ENCODE results near the gene MYRIP.

The MYRIP gene

DNA sequence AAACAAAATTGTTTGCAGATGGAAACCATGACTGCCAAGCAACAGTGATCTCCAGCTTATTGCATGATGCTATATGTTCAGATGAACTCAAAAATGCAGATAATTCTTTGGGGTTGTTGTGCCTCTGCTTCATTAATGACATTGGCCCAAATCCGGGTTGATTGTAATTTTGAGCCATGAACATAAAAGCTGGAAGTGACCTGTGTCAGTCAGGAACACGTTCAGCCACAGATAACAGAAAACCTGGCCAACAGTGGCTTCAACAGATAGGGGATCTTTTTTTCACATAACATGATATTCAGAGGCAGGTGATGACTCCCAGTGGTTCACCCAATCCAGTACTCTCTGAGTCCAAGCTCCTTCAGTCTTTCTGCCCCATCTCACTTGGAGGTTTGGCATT, 423.2 kb downstream of the MYRIP start:
- H4K5ac ChIP-seq (ENCODE audit: low read length) = no peak overlapping the region
- H3K9ac ChIP-seq (ENCODE audit: low read length) = no peak overlapping the region
- no peak overlapping the region for H3K18ac ChIP-seq (ENCODE audit: low read length)
- H2BK120ac ChIP-seq (ENCODE audit: low read depth, low read length) = no peak overlapping the region
- H2AK5ac ChIP-seq (ENCODE audit: low read length) = no peak overlapping the region
- H3K4ac ChIP-seq (ENCODE audit: low read depth, low read length) = no peak overlapping the region
- no peak overlapping the region for H3K23ac ChIP-seq (ENCODE audit: low read length)
- H3K27ac ChIP-seq (ENCODE audit: low read depth, low read length) = no peak overlapping the region
- no peaks in the 10 kb centered on the region for H3K4me1 ChIP-seq (ENCODE audit: control insufficient read depth, low read depth, low read length)
- H3K4me3 ChIP-seq (ENCODE audit: low read length) = no peak overlapping the region
- no peaks in the 10 kb centered on the region for H3K79me2 ChIP-seq (ENCODE audit: control insufficient read depth, insufficient read depth, low read length)
- H3K56ac ChIP-seq (ENCODE audit: low read length) = no peak overlapping the region
- H3K4me2 ChIP-seq (ENCODE audit: low read length) = no peak overlapping the region
- no peaks in the 10 kb centered on the region for H3K36me3 ChIP-seq (ENCODE audit: control insufficient read depth, insufficient read depth, low read length)
- no peak for DNase-seq
- no peak overlapping the region for H2BK15ac ChIP-seq (replicated peaks; ENCODE audit: low read depth)
- no CpG with 5 or more reads among the region's 2 CpGs for WGBS (ENCODE audit: extremely low coverage, insufficient coverage, low lambda C conversion rate)
- no peak overlapping the region for H2BK5ac ChIP-seq (ENCODE audit: low read length)
- no peaks in the 10 kb centered on the region for H3K27me3 ChIP-seq (ENCODE audit: insufficient read depth, low read length, poor library complexity)
- H3K79me1 ChIP-seq (ENCODE audit: low read length) = no peaks in the 10 kb centered on the region
- H4K8ac ChIP-seq (ENCODE audit: low read depth, low read length) = no peak overlapping the region

DNA sequence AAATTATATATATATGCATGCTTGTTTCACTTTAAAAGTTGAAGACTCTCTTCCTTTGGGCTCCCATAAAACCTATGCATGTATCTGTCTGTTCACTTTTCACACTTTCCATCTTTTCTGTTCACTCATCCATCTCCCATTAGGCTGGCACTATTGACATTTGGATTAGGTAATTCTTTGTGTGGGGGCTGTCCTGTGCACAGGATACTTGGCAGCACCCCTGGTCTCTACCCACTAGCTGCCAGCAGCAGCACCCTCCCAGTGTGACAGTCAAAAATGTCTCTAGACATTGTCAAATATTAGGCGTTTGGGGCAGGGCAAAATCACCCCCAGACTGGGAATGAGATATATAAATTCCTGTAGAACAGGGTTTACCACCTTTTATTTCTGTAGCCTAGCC, 427.8 kb downstream of the MYRIP start:
- Histone ChIP-seq H3K23ac (ENCODE audit: low read length) (no peak overlapping the region), H2BK5ac (ENCODE audit: low read length) (no peak overlapping the region), H3K4me3 (ENCODE audit: low read length) (no peak overlapping the region), H4K5ac (ENCODE audit: low read length) (no peak overlapping the region), H3K18ac (ENCODE audit: low read length) (no peak overlapping the region), H3K79me2 (ENCODE audit: control insufficient read depth, insufficient read depth, low read length) (no peaks in the 10 kb centered on the region), H3K36me3 (ENCODE audit: control insufficient read depth, insufficient read depth, low read length) (no peaks in the 10 kb centered on the region), H2BK120ac (ENCODE audit: low read depth, low read length) (no peak overlapping the region), H3K9ac (ENCODE audit: low read length) (no peak overlapping the region), H3K4me2 (ENCODE audit: low read length) (no peak overlapping the region), H3K79me1 (ENCODE audit: low read length) (no peaks in the 10 kb centered on the region), H3K56ac (ENCODE audit: low read length) (no peak overlapping the region), H2AK5ac (ENCODE audit: low read length) (no peak overlapping the region), H3K27me3 (ENCODE audit: insufficient read depth, low read length, poor library complexity) (no peaks in the 10 kb centered on the region), H4K8ac (ENCODE audit: low read depth, low read length) (no peak overlapping the region), H3K27ac (ENCODE audit: low read depth, low read length) (no peak overlapping the region), H3K4ac (ENCODE audit: low read depth, low read length) (no peak overlapping the region), H2BK15ac (replicated peaks; ENCODE audit: low read depth) (no peak overlapping the region), H3K4me1 (ENCODE audit: control insufficient read depth, low read depth, low read length) (peaks cover 2% of the 10 kb centered on the region)
- DNase-seq = no peak
- no CpG with 5 or more reads among the region's 1 CpG for WGBS (ENCODE audit: extremely low coverage, insufficient coverage, low lambda C conversion rate)

DNA sequence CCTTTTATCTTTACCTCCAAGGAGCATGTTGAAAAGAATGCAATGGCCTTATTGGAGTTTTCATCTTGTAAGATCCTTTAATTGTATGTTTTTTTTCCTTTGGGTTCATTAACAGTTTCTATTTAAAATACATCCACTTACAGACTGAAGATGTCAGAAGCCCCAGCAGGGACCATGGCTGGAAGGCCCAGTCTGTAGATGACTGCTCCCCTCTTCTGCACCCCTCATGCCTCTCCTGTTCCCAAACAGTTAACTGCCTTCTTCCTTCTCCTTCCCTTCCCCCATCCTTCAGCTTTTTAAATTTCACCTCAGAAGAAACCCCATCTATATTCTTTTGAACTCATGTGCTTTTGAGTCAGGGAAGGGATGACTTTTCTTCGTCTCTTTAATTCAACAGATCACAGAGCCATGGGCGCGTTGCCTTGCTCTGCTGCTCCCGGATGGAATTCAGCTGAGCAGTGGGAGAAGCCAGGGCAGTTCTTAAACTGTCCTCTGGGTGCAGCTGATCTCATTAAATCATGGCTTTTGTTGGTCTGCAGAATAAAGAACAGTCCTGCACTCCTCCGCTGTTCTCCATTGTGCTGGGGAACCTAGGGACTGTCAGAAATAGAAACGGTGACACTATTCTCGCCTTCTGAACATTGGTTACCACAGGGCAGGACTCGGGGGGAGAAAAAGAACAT, 428.6 kb downstream of the MYRIP start:
- no peak overlapping the region for H2BK15ac ChIP-seq (replicated peaks; ENCODE audit: low read depth)
- no peak overlapping the region for H3K27ac ChIP-seq (ENCODE audit: low read depth, low read length)
- no CpG with 5 or more reads among the region's 8 CpGs for WGBS (ENCODE audit: extremely low coverage, insufficient coverage, low lambda C conversion rate)

DNA sequence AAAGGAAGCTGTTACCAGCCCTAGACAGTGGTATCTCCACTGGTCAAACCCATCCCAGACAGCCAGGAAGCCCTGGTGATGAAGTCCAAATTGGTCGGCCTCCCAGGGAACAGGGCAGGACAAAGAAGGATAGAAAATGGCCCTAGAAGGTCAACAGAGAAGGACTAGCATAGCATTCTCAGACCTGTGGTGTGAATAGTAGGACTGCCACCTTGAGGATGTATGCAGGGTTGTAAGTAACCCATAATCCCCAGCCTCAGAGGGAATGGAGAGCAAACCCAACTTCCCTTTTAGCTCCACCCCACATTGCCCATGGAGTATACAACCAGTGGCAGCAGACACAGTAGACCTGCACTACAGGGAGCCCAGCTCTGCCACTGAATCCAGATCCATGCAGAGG, 431.5 kb downstream of the MYRIP start:
- no peak overlapping the region for H4K8ac ChIP-seq (ENCODE audit: low read depth, low read length)
- WGBS (ENCODE audit: extremely low coverage, insufficient coverage, low lambda C conversion rate) = no CpG with 5 or more reads among the region's 1 CpG
- H2AK5ac ChIP-seq (ENCODE audit: low read length) = no peak overlapping the region
- H3K79me1 ChIP-seq (ENCODE audit: low read length) = no peaks in the 10 kb centered on the region
- no peak overlapping the region for H3K56ac ChIP-seq (ENCODE audit: low read length)
- no peak overlapping the region for H3K4ac ChIP-seq (ENCODE audit: low read depth, low read length)
- H3K4me1 ChIP-seq (ENCODE audit: control insufficient read depth, low read depth, low read length) = peaks cover 2% of the 10 kb centered on the region
- H3K27me3 ChIP-seq (ENCODE audit: insufficient read depth, low read length, poor library complexity) = no peaks in the 10 kb centered on the region
- DNase-seq = peak; percentile 64
- H3K4me2 ChIP-seq (ENCODE audit: low read length) = no peak overlapping the region
- H3K18ac ChIP-seq (ENCODE audit: low read length) = no peak overlapping the region
- H2BK120ac ChIP-seq (ENCODE audit: low read depth, low read length) = no peak overlapping the region
- H3K27ac ChIP-seq (ENCODE audit: low read depth, low read length) = no peak overlapping the region
- no peak overlapping the region for H2BK15ac ChIP-seq (replicated peaks; ENCODE audit: low read depth)
- H3K79me2 ChIP-seq (ENCODE audit: control insufficient read depth, insufficient read depth, low read length) = no peaks in the 10 kb centered on the region
- H4K5ac ChIP-seq (ENCODE audit: low read length) = no peak overlapping the region
- H2BK5ac ChIP-seq (ENCODE audit: low read length) = no peak overlapping the region
- no peaks in the 10 kb centered on the region for H3K36me3 ChIP-seq (ENCODE audit: control insufficient read depth, insufficient read depth, low read length)
- no peak overlapping the region for H3K9ac ChIP-seq (ENCODE audit: low read length)
- H3K4me3 ChIP-seq (ENCODE audit: low read length) = no peak overlapping the region
- no peak overlapping the region for H3K23ac ChIP-seq (ENCODE audit: low read length)

More for the DNA sequence above, 428.6 kb downstream of the MYRIP start:
- Histone ChIP-seq H2AK5ac (ENCODE audit: low read length) (no peak overlapping the region), H3K18ac (ENCODE audit: low read length) (no peak overlapping the region), H3K36me3 (ENCODE audit: control insufficient read depth, insufficient read depth, low read length) (no peaks in the 10 kb centered on the region), H3K79me2 (ENCODE audit: control insufficient read depth, insufficient read depth, low read length) (no peaks in the 10 kb centered on the region), H3K23ac (ENCODE audit: low read length) (no peak overlapping the region), H2BK5ac (ENCODE audit: low read length) (no peak overlapping the region), H4K8ac (ENCODE audit: low read depth, low read length) (no peak overlapping the region), H3K4me2 (ENCODE audit: low read length) (no peak overlapping the region), H3K27me3 (ENCODE audit: insufficient read depth, low read length, poor library complexity) (no peaks in the 10 kb centered on the region), H3K4ac (ENCODE audit: low read depth, low read length) (no peak overlapping the region), H3K79me1 (ENCODE audit: low read length) (no peaks in the 10 kb centered on the region), H3K4me1 (ENCODE audit: control insufficient read depth, low read depth, low read length) (peaks cover 2% of the 10 kb centered on the region), H3K56ac (ENCODE audit: low read length) (no peak overlapping the region), H3K4me3 (ENCODE audit: low read length) (no peak overlapping the region), H2BK120ac (ENCODE audit: low read depth, low read length) (no peak overlapping the region), H3K9ac (ENCODE audit: low read length) (peak overlapping the region; percentile 14), H4K5ac (ENCODE audit: low read length) (no peak overlapping the region)
- DNase-seq = peak; percentile 68

DNA sequence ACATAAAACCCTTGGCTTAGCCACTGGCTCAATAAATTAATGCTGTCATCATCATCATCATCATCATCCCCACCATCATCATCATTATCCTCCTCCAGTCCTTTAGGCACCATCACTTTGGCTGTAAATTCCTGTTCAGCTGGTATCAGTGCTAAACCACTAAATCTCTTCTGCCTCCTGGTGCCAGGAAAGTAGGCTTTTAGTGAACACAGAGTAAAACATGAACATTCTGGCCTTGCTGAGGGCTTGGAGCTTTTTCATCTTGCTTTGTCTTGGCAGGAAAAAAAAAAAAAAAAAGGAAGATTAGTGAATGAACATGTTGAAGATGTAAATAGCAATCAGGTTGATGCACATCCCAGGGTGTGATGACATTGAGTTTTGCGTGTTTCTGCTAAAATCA, 432.8 kb downstream of the MYRIP start:
- no peak overlapping the region for H3K9ac ChIP-seq (ENCODE audit: low read length)
- no peak overlapping the region for H2BK5ac ChIP-seq (ENCODE audit: low read length)
- no peak overlapping the region for H3K4ac ChIP-seq (ENCODE audit: low read depth, low read length)
- no peak overlapping the region for H3K56ac ChIP-seq (ENCODE audit: low read length)
- no peak overlapping the region for H3K18ac ChIP-seq (ENCODE audit: low read length)
- no CpG with 5 or more reads among the region's 1 CpG for WGBS (ENCODE audit: extremely low coverage, insufficient coverage, low lambda C conversion rate)
- H2AK5ac ChIP-seq (ENCODE audit: low read length) = no peak overlapping the region
- no peaks in the 10 kb centered on the region for H3K36me3 ChIP-seq (ENCODE audit: control insufficient read depth, insufficient read depth, low read length)
- H3K4me2 ChIP-seq (ENCODE audit: low read length) = no peak overlapping the region
- H3K4me3 ChIP-seq (ENCODE audit: low read length) = no peak overlapping the region
- peaks cover 2% of the 10 kb centered on the region for H3K4me1 ChIP-seq (ENCODE audit: control insufficient read depth, low read depth, low read length)
- no peak overlapping the region for H3K27ac ChIP-seq (ENCODE audit: low read depth, low read length)
- H4K5ac ChIP-seq (ENCODE audit: low read length) = no peak overlapping the region
- DNase-seq = no peak
- no peaks in the 10 kb centered on the region for H3K79me1 ChIP-seq (ENCODE audit: low read length)
- H2BK120ac ChIP-seq (ENCODE audit: low read depth, low read length) = no peak overlapping the region
- no peak overlapping the region for H4K8ac ChIP-seq (ENCODE audit: low read depth, low read length)
- no peaks in the 10 kb centered on the region for H3K27me3 ChIP-seq (ENCODE audit: insufficient read depth, low read length, poor library complexity)
- no peaks in the 10 kb centered on the region for H3K79me2 ChIP-seq (ENCODE audit: control insufficient read depth, insufficient read depth, low read length)
- H2BK15ac ChIP-seq (replicated peaks; ENCODE audit: low read depth) = no peak overlapping the region
- no peak overlapping the region for H3K23ac ChIP-seq (ENCODE audit: low read length)

DNA sequence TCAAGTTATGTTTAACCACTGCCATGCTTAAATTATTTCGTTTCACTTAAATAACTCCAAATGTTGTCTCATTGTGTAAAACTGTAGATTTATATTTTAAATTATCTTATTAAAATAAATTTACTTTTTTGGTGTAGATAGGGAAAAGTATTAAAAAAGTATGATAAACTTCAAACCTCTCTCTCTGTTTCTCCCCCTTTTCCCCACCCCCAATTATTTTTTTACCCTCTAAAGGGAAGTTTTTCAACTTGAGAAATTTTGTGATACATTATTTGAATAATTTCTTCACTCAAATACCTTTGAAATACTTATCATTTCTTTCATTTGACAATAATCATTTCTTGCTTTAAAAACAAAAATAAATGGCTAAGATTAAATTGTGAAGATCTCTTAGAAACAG, 433.2 kb downstream of the MYRIP start:
- H3K4me3 ChIP-seq (ENCODE audit: low read length) = no peak overlapping the region
- no peak overlapping the region for H3K4me2 ChIP-seq (ENCODE audit: low read length)
- DNase-seq = no peak
- H3K79me2 ChIP-seq (ENCODE audit: control insufficient read depth, insufficient read depth, low read length) = no peaks in the 10 kb centered on the region
- no peak overlapping the region for H4K5ac ChIP-seq (ENCODE audit: low read length)
- no peak overlapping the region for H2BK15ac ChIP-seq (replicated peaks; ENCODE audit: low read depth)
- H3K4ac ChIP-seq (ENCODE audit: low read depth, low read length) = no peak overlapping the region
- no CpG with 5 or more reads among the region's 1 CpG for WGBS (ENCODE audit: extremely low coverage, insufficient coverage, low lambda C conversion rate)
- no peak overlapping the region for H2BK120ac ChIP-seq (ENCODE audit: low read depth, low read length)
- no peaks in the 10 kb centered on the region for H3K27me3 ChIP-seq (ENCODE audit: insufficient read depth, low read length, poor library complexity)
- H3K27ac ChIP-seq (ENCODE audit: low read depth, low read length) = no peak overlapping the region
- no peak overlapping the region for H2AK5ac ChIP-seq (ENCODE audit: low read length)
- no peak overlapping the region for H4K8ac ChIP-seq (ENCODE audit: low read depth, low read length)
- H3K9ac ChIP-seq (ENCODE audit: low read length) = no peak overlapping the region
- no peak overlapping the region for H2BK5ac ChIP-seq (ENCODE audit: low read length)
- H3K18ac ChIP-seq (ENCODE audit: low read length) = no peak overlapping the region
- H3K4me1 ChIP-seq (ENCODE audit: control insufficient read depth, low read depth, low read length) = peaks cover 2% of the 10 kb centered on the region
- no peak overlapping the region for H3K23ac ChIP-seq (ENCODE audit: low read length)
- H3K79me1 ChIP-seq (ENCODE audit: low read length) = no peaks in the 10 kb centered on the region
- no peaks in the 10 kb centered on the region for H3K36me3 ChIP-seq (ENCODE audit: control insufficient read depth, insufficient read depth, low read length)
- H3K56ac ChIP-seq (ENCODE audit: low read length) = no peak overlapping the region
